Activated naive CD8-positive, alpha-beta T cell treated with anti-CD3 and anti-CD28 coated beads for 36 hours (primary cell): ENCODE measurements around the gene MSANTD2. TPM values are rescaled to one million over a fixed set of nuclear protein-coding genes. Genes with fewer than 3 reads are reported as not detected.

ENCODE experiments used
- DNase-seq: peaks from one replicate; pipeline ENCODE4 v3.0.0; 2021
- H3K27ac Mint-ChIP-seq: one replicate; pipeline ENCODE4 v1.8.0; 2022; ENCODE audit warnings: mild to moderate bottlenecking, moderate library complexity, mixed read lengths
- H3K27me3 Mint-ChIP-seq: one replicate; pipeline ENCODE4 v1.8.0; 2022; ENCODE audit warnings: mild to moderate bottlenecking, mixed read lengths
- H3K36me3 Mint-ChIP-seq: one replicate; pipeline ENCODE4 v1.8.0; 2021; ENCODE audit warnings: mild to moderate bottlenecking, mixed read lengths
- H3K4me1 Mint-ChIP-seq: one replicate; pipeline ENCODE4 v1.8.0; 2021; ENCODE audit warnings: mixed read lengths
- H3K4me3 Mint-ChIP-seq: one replicate; pipeline ENCODE4 v1.8.0; 2022; ENCODE audit warnings: mild to moderate bottlenecking, moderate library complexity, mixed read lengths
- H3K9me3 Mint-ChIP-seq: one replicate; pipeline ENCODE4 v1.8.0; 2022; ENCODE audit warnings: mixed read lengths
- total RNA-seq, 2 experiments: library from RNA; stranded (reverse); gene quantifications; one replicate each; pipeline ENCODE4 v1.2.3, GENCODE V29; 2021

MSANTD2 gene
- total RNA-seq, result 1 to 10 TPM; 7.2 TPM

- H3K9me3 Mint-ChIP-seq, result no peaks in the 10 kb centered on the region
- DNase-seq, result peak; percentile 87
- H3K36me3 Mint-ChIP-seq, result no peaks in the 10 kb centered on the region
- H3K4me3 Mint-ChIP-seq, result peak within 1 kb of the TSS; percentile 91
- H3K4me1 Mint-ChIP-seq, result peaks cover 25% of the 10 kb centered on the region
- no peaks in the 10 kb centered on the region for H3K27me3 Mint-ChIP-seq
- H3K27ac Mint-ChIP-seq, result peak within 1 kb of the TSS; percentile 90
These were observed at the start of gene MSANTD2 for GRCh38 chr11:124800226-124800929. MSANTD2 (minus strand) TSS chr11:124800406; CDS start chr11:124800380, 26 bp downstream.

GRCh38 chr11:124846070-124846673 is 46.0 kb upstream of the MSANTD2 start:
- H3K4me1 Mint-ChIP-seq, result peaks cover 2% of the 10 kb centered on the region
- H3K36me3 Mint-ChIP-seq, result no peaks in the 10 kb centered on the region
- no peak overlapping the region for H3K4me3 Mint-ChIP-seq
- H3K27ac Mint-ChIP-seq, result no peak overlapping the region
- H3K9me3 Mint-ChIP-seq, result no peaks in the 10 kb centered on the region
- peaks cover 94% of the 10 kb centered on the region for H3K27me3 Mint-ChIP-seq
- DNase-seq, result no peak

- H3K4me1 Mint-ChIP-seq, result peaks cover 7% of the 10 kb centered on the region
- peaks cover 99% of the 10 kb centered on the region for H3K27me3 Mint-ChIP-seq
- DNase-seq, result no peak
- H3K27ac Mint-ChIP-seq, result no peak overlapping the region
- H3K9me3 Mint-ChIP-seq, result no peaks in the 10 kb centered on the region
- no peak overlapping the region for H3K4me3 Mint-ChIP-seq
- no peaks in the 10 kb centered on the region for H3K36me3 Mint-ChIP-seq
These were observed 44.5 kb upstream of the MSANTD2 start for GRCh38 chr11:124844664-124845079.

- Mint-ChIP-seq H3K9me3 (no peaks in the 10 kb centered on the region), H3K4me1 (peaks cover 7% of the 10 kb centered on the region), H3K27ac (no peak overlapping the region), H3K4me3 (no peak overlapping the region), H3K27me3 (peaks cover 95% of the 10 kb centered on the region), H3K36me3 (no peaks in the 10 kb centered on the region)
- no peak for DNase-seq
These were observed 43.4 kb upstream of the MSANTD2 start for GRCh38 chr11:124843616-124843910.

GRCh38 chr11:124842305-124842704 is 42.1 kb upstream of the MSANTD2 start:
- Mint-ChIP-seq H3K27ac (no peak overlapping the region), H3K36me3 (no peaks in the 10 kb centered on the region), H3K27me3 (peaks cover 95% of the 10 kb centered on the region), H3K4me1 (peaks cover 8% of the 10 kb centered on the region), H3K4me3 (no peak overlapping the region), H3K9me3 (no peaks in the 10 kb centered on the region)
- no peak for DNase-seq

GRCh38 chr11:124841840-124842239 is 41.6 kb upstream of the MSANTD2 start:
- Mint-ChIP-seq H3K27me3 (peaks cover 95% of the 10 kb centered on the region), H3K9me3 (no peaks in the 10 kb centered on the region), H3K27ac (no peak overlapping the region), H3K36me3 (no peaks in the 10 kb centered on the region), H3K4me1 (peaks cover 13% of the 10 kb centered on the region), H3K4me3 (no peak overlapping the region)
- no peak for DNase-seq

GRCh38 chr11:124841201-124841600 is 41.0 kb upstream of the MSANTD2 start:
- H3K9me3 Mint-ChIP-seq, result no peaks in the 10 kb centered on the region
- H3K27ac Mint-ChIP-seq, result no peak overlapping the region
- H3K27me3 Mint-ChIP-seq, result peaks cover 91% of the 10 kb centered on the region
- peaks cover 17% of the 10 kb centered on the region for H3K4me1 Mint-ChIP-seq
- no peaks in the 10 kb centered on the region for H3K36me3 Mint-ChIP-seq
- H3K4me3 Mint-ChIP-seq, result no peak overlapping the region
- DNase-seq, result no peak

GRCh38 chr11:124840666-124841065 is 40.5 kb upstream of the MSANTD2 start:
- H3K36me3 Mint-ChIP-seq, result no peaks in the 10 kb centered on the region

GRCh38 chr11:124839972-124840621 is 39.9 kb upstream of the MSANTD2 start:
- H3K4me1 Mint-ChIP-seq, result peaks cover 17% of the 10 kb centered on the region
- peaks cover 88% of the 10 kb centered on the region for H3K27me3 Mint-ChIP-seq
- no peaks in the 10 kb centered on the region for H3K36me3 Mint-ChIP-seq
- no peak overlapping the region for H3K27ac Mint-ChIP-seq
- H3K4me3 Mint-ChIP-seq, result no peak overlapping the region
- DNase-seq, result no peak
- no peaks in the 10 kb centered on the region for H3K9me3 Mint-ChIP-seq

More at GRCh38 chr11:124840666-124841065, 40.5 kb upstream of the MSANTD2 start:
- Mint-ChIP-seq H3K27ac (no peak overlapping the region), H3K4me3 (no peak overlapping the region), H3K9me3 (no peaks in the 10 kb centered on the region), H3K27me3 (peaks cover 90% of the 10 kb centered on the region), H3K4me1 (peaks cover 17% of the 10 kb centered on the region)
- DNase-seq, result no peak

GRCh38 chr11:124839128-124839971 is 39.1 kb upstream of the MSANTD2 start:
- DNase-seq, result peak; percentile 18
- Mint-ChIP-seq H3K9me3 (no peaks in the 10 kb centered on the region), H3K36me3 (no peaks in the 10 kb centered on the region), H3K4me3 (peak overlapping the region; percentile 42), H3K4me1 (peaks cover 15% of the 10 kb centered on the region), H3K27me3 (peaks cover 84% of the 10 kb centered on the region), H3K27ac (no peak overlapping the region)

- H3K4me3 Mint-ChIP-seq, result peak overlapping the region; percentile 42
- peaks cover 15% of the 10 kb centered on the region for H3K4me1 Mint-ChIP-seq
- no peaks in the 10 kb centered on the region for H3K36me3 Mint-ChIP-seq
- no peak overlapping the region for H3K27ac Mint-ChIP-seq
- DNase-seq, result no peak
- peaks cover 78% of the 10 kb centered on the region for H3K27me3 Mint-ChIP-seq
- H3K9me3 Mint-ChIP-seq, result no peaks in the 10 kb centered on the region
These were observed 38.6 kb upstream of the MSANTD2 start for GRCh38 chr11:124838805-124839127.

- Mint-ChIP-seq H3K4me1 (peaks cover 15% of the 10 kb centered on the region), H3K27me3 (peaks cover 72% of the 10 kb centered on the region), H3K9me3 (no peaks in the 10 kb centered on the region), H3K4me3 (no peak overlapping the region), H3K27ac (no peak overlapping the region), H3K36me3 (no peaks in the 10 kb centered on the region)
- DNase-seq, result no peak
These were observed 37.3 kb upstream of the MSANTD2 start for GRCh38 chr11:124837491-124837856.

GRCh38 chr11:124835918-124836317 is 35.7 kb upstream of the MSANTD2 start:
- Mint-ChIP-seq H3K36me3 (no peaks in the 10 kb centered on the region), H3K27me3 (peaks cover 57% of the 10 kb centered on the region), H3K9me3 (no peaks in the 10 kb centered on the region), H3K27ac (peak overlapping the region; percentile 17), H3K4me3 (no peak overlapping the region), H3K4me1 (peaks cover 15% of the 10 kb centered on the region)
- no peak for DNase-seq

GRCh38 chr11:124834526-124835180 is 34.4 kb upstream of the MSANTD2 start:
- Mint-ChIP-seq H3K4me1 (peaks cover 11% of the 10 kb centered on the region), H3K4me3 (no peak overlapping the region), H3K9me3 (no peaks in the 10 kb centered on the region), H3K27me3 (peaks cover 44% of the 10 kb centered on the region), H3K27ac (no peak overlapping the region), H3K36me3 (no peaks in the 10 kb centered on the region)
- DNase-seq, result no peak

GRCh38 chr11:124832571-124832970 is 32.4 kb upstream of the MSANTD2 start:
- Mint-ChIP-seq H3K27me3 (peaks cover 28% of the 10 kb centered on the region), H3K4me1 (peaks cover 11% of the 10 kb centered on the region), H3K9me3 (no peaks in the 10 kb centered on the region), H3K4me3 (no peak overlapping the region), H3K27ac (no peak overlapping the region), H3K36me3 (no peaks in the 10 kb centered on the region)
- DNase-seq, result no peak
